H9 (cell line): ENCODE data around the gene LRCH1. TPM values are rescaled to one million over a fixed set of nuclear protein-coding genes. Genes with fewer than 3 reads are reported as not detected.

Experiments used
- DNase-seq: peaks from one replicate; pipeline ENCODE4 v3.0.0-alpha.2; 2017
- H2AFZ ChIP-seq: one replicate; pipeline ENCODE4 v1.6.1; 2013; ENCODE audit warnings: mild to moderate bottlenecking, low read length, control low read depth, moderate library complexity
- H2AK5ac ChIP-seq: 2 replicates; pipeline ENCODE4 v1.6.1; 2013; ENCODE audit warnings: low read length, control low read depth, mixed read lengths; ENCODE audit not compliant: insufficient read length
- H2BK120ac ChIP-seq: one replicate; pipeline ENCODE4 v1.6.1; 2013; ENCODE audit warnings: low read depth, mild to moderate bottlenecking, low read length, control low read depth, inconsistent platforms; ENCODE audit not compliant: poor library complexity, severe bottlenecking
- H2BK12ac ChIP-seq: 2 replicates; pipeline ENCODE4 v1.6.1; 2013; ENCODE audit warnings: low read length, control low read depth, mixed read lengths, low read depth; ENCODE audit not compliant: insufficient read length
- H2BK15ac ChIP-seq: 2 replicates; pipeline ENCODE4 v1.6.1; 2013; ENCODE audit warnings: low read depth, low read length, control low read depth
- H2BK20ac ChIP-seq: one replicate; pipeline ENCODE4 v1.6.1; 2013; ENCODE audit warnings: low read depth, mild to moderate bottlenecking, low read length, control low read depth, inconsistent platforms; ENCODE audit not compliant: poor library complexity, severe bottlenecking
- H2BK5ac ChIP-seq: 2 replicates; pipeline ENCODE4 v1.6.1; 2013; ENCODE audit warnings: low read length, control low read depth, mixed read lengths; ENCODE audit not compliant: insufficient read length
- H3K14ac ChIP-seq: 2 replicates; pipeline ENCODE4 v1.6.1; 2013; ENCODE audit warnings: low read length, control low read depth; ENCODE audit not compliant: insufficient read depth
- H3K18ac ChIP-seq: 2 replicates; pipeline ENCODE4 v1.6.1; 2013; ENCODE audit warnings: low read depth, mild to moderate bottlenecking, mixed read lengths, low read length, control low read depth; ENCODE audit not compliant: insufficient read length
- H3K23ac ChIP-seq: 2 replicates; pipeline ENCODE4 v1.6.1; 2013; ENCODE audit warnings: low read length, control low read depth, mixed read lengths, low read depth; ENCODE audit not compliant: insufficient read length
- H3K23me2 ChIP-seq: 2 replicates; pipeline ENCODE4 v1.6.1; 2013; ENCODE audit warnings: low read depth, mild to moderate bottlenecking, mixed read lengths, low read length, control low read depth; ENCODE audit not compliant: insufficient read length, poor library complexity, severe bottlenecking
- H3K27ac ChIP-seq: 2 replicates; pipeline ENCODE4 v1.5.1; 2013; ENCODE audit warnings: low read length, control low read depth, mixed read lengths, low read depth; ENCODE audit not compliant: insufficient read length
- H3K27me3 ChIP-seq: 2 replicates; pipeline ENCODE4 v1.6.1; 2013; ENCODE audit warnings: low read length, control low read depth, inconsistent platforms; ENCODE audit not compliant: insufficient read depth
- H3K4ac ChIP-seq: 2 replicates; pipeline ENCODE4 v1.6.1; 2013; ENCODE audit warnings: low read depth, mild to moderate bottlenecking, control low read depth, inconsistent platforms, low read length, moderate library complexity
- H3K4me1 ChIP-seq: 2 replicates; pipeline ENCODE4 v1.6.1; 2013; ENCODE audit warnings: low read length, control low read depth, inconsistent platforms; ENCODE audit not compliant: insufficient read depth
- H3K4me2 ChIP-seq: 2 replicates; pipeline ENCODE4 v1.6.1; 2013; ENCODE audit warnings: low read length, control low read depth, mixed read lengths; ENCODE audit not compliant: insufficient read length, insufficient read depth
- H3K56ac ChIP-seq: 2 replicates; pipeline ENCODE4 v1.6.1; 2013; ENCODE audit warnings: low read depth, mild to moderate bottlenecking, mixed read lengths, low read length, control low read depth; ENCODE audit not compliant: insufficient read length
- H3K79me1 ChIP-seq: 2 replicates; pipeline ENCODE4 v1.6.1; 2013; ENCODE audit warnings: low read depth, mild to moderate bottlenecking, moderate library complexity, low read length, control low read depth, inconsistent platforms; ENCODE audit not compliant: insufficient read depth, poor library complexity, severe bottlenecking
- H3K79me2 ChIP-seq: 2 replicates; pipeline ENCODE4 v1.6.1; 2013; ENCODE audit warnings: low read length, control low read depth, inconsistent platforms; ENCODE audit not compliant: insufficient read depth
- H3K9ac ChIP-seq: 2 replicates; pipeline ENCODE4 v1.6.1; 2013; ENCODE audit warnings: low read length, control low read depth, mixed read lengths; ENCODE audit not compliant: insufficient read length; ENCODE audit errors: extremely low read depth
- H3K9me3 ChIP-seq: one replicate; pipeline ENCODE4 v1.6.1; 2013; ENCODE audit warnings: low read depth, low read length, inconsistent platforms; ENCODE audit not compliant: control insufficient read depth
- H3T11ph ChIP-seq: one replicate; pipeline ENCODE4 v1.6.1; 2013; ENCODE audit warnings: mild to moderate bottlenecking, low read length, control low read depth, inconsistent platforms
- H4K20me1 ChIP-seq: one replicate; pipeline ENCODE4 v1.6.1; 2013; ENCODE audit not compliant: control insufficient read depth, insufficient read length, insufficient read depth
- H4K5ac ChIP-seq: 2 replicates; pipeline ENCODE4 v1.6.1; 2013; ENCODE audit warnings: low read depth, mild to moderate bottlenecking, mixed read lengths, low read length, control low read depth; ENCODE audit not compliant: insufficient read length
- H4K8ac ChIP-seq: replicated peaks from 2 replicates; pipeline ENCODE4 v1.6.1; 2013; ENCODE audit warnings: low read length, control low read depth, mixed read lengths, low read depth; ENCODE audit not compliant: insufficient read length
- H4K91ac ChIP-seq: 2 replicates; pipeline ENCODE4 v1.6.1; 2013; ENCODE audit warnings: low read depth, mild to moderate bottlenecking, moderate library complexity, mixed read lengths, low read length, control low read depth; ENCODE audit not compliant: insufficient read length
- H3K27ac Mint-ChIP-seq, 3 experiments: 2 replicates in 2 of 3; 3 replicates in 1 of 3; pipeline ENCODE4 v1.8.0; 2020 to 2021; ENCODE audit warnings: mixed read lengths in 3 of 3, mild to moderate bottlenecking in 1 of 3, moderate library complexity in 1 of 3
- H3K27me3 Mint-ChIP-seq: 2 replicates; pipeline ENCODE4 v1.8.0; 2021; ENCODE audit warnings: low read depth, mild to moderate bottlenecking, moderate library complexity, mixed read lengths
- H3K36me3 Mint-ChIP-seq, 3 experiments: 2 replicates in 2 of 3; 3 replicates in 1 of 3; pipeline ENCODE4 v1.8.0; 2020 to 2021; ENCODE audit warnings: low read depth in 3 of 3, mixed read lengths in 3 of 3; ENCODE audit not compliant: insufficient read depth in 1 of 3
- H3K4me1 Mint-ChIP-seq, 2 experiments: 2 replicates each; pipeline ENCODE4 v1.8.0; 2020; ENCODE audit warnings: mixed read lengths in 2 of 2
- H3K4me3 Mint-ChIP-seq, 2 experiments: 2 replicates in 1 of 2; 3 replicates in 1 of 2; pipeline ENCODE4 v1.8.0; 2020 to 2021; ENCODE audit warnings: mild to moderate bottlenecking in 2 of 2, mixed read lengths in 2 of 2, moderate library complexity in 1 of 2
- H3K9me3 Mint-ChIP-seq, 2 experiments: 2 replicates in 1 of 2; 3 replicates in 1 of 2; pipeline ENCODE4 v1.8.0; 2020; ENCODE audit warnings: mild to moderate bottlenecking in 2 of 2, mixed read lengths in 2 of 2, moderate library complexity in 1 of 2
- CTCF ChIP-seq: fragments of 200-600 bp; sonication (generic); conservative IDR thresholded peaks from 3 replicates; pipeline ENCODE4 v1.8.0; 2021; ENCODE audit warnings: antibody characterized with exemption, mild to moderate bottlenecking
- WGBS: extraction: QIAGEN DNeasy Blood & Tissue Kit; methylation state at CpG from one replicate; pipeline ENCODE4 v1.1.7; 2013; ENCODE audit warnings: missing lambda C conversion rate, low lambda C conversion rate, mixed read lengths; ENCODE audit not compliant: insufficient read length; ENCODE audit errors: extremely low coverage; 5-methylcytosine and 5-hydroxymethylcytosine counted together
- total RNA-seq: library from RNA; stranded (reverse); gene quantifications from 2 replicates; pipeline ENCODE4 v1.2.1, GENCODE V29; 2021

The LRCH1 gene
- total RNA-seq, 1 experiment from 2014 or later, result 8.0 TPM

- Mint-ChIP-seq H3K36me3 (no peaks in the 10 kb centered on the region), H3K27ac (no peak overlapping the region), H3K9me3 (no peaks in the 10 kb centered on the region)
Measured at GRCh38 chr13:46530084-46530935, 22.7 kb upstream of the LRCH1 start.

More at GRCh38 chr13:46530084-46530935, 22.7 kb upstream of the LRCH1 start:
- Histone ChIP-seq H3K23ac (no peak overlapping the region), H2BK20ac (no peak overlapping the region), H3K4me2 (no peak overlapping the region), H3K23me2 (no peaks in the 10 kb centered on the region), H2BK120ac (no peak overlapping the region), H4K20me1 (no peaks in the 10 kb centered on the region), H2AFZ (no peak overlapping the region), H3K79me2 (no peaks in the 10 kb centered on the region), H3K9ac (no peak overlapping the region), H2AK5ac (no peak overlapping the region), H3K27me3 (no peaks in the 10 kb centered on the region), H4K91ac (no peak overlapping the region), H3K27ac (no peak overlapping the region), H4K8ac (no peak overlapping the region), H3T11ph (no peak overlapping the region), H3K14ac (no peak overlapping the region), H2BK15ac (no peak overlapping the region), H3K56ac (no peak overlapping the region), H3K4me1 (no peaks in the 10 kb centered on the region), H3K18ac (no peak overlapping the region), H3K4ac (no peak overlapping the region), H2BK12ac (no peak overlapping the region), H3K9me3 (no peaks in the 10 kb centered on the region), H3K79me1 (no peaks in the 10 kb centered on the region), H2BK5ac (no peak overlapping the region), H4K5ac (no peak overlapping the region)
- no peak for DNase-seq
- TF ChIP-seq CTCF, result no peak
- Mint-ChIP-seq H3K4me3 (no peak overlapping the region), H3K4me1 (no peaks in the 10 kb centered on the region), H3K27me3 (no peaks in the 10 kb centered on the region; the same call in 1 of the 2 replicates)
- WGBS, result no CpG with 5 or more reads among the region's 4 CpGs
